BJ (cell line): Measurements from ENCODE around the gene PROX2. TPM values are rescaled to one million over a fixed set of nuclear protein-coding genes. Genes with fewer than 3 reads are reported as not detected.

Experiments
- CTCF ChIA-PET: fragments of 350-600 bp; formaldehyde crosslinking; extraction: SDS; loops from one replicate; lab custom pipeline; 2021; ENCODE audit warnings: antibody characterized with exemption, inconsistent platforms; lab: Yijun Ruan, JAX
- POLR2A ChIA-PET: fragments of 300-600 bp; sonication (Branson Sonifier 250); formaldehyde crosslinking; extraction: SDS; loops from one replicate; lab custom pipeline; 2021; ENCODE audit warnings: antibody characterized with exemption; lab: Charles Lee
- DNase-seq: peaks from one replicate; pipeline ENCODE4 v3.0.0-alpha.2; 2011; ENCODE audit warnings: low read depth
- H3K27me3 ChIP-seq: 2 replicates; pipeline ENCODE4 v1.6.0; 2011; ENCODE audit warnings: low read length; ENCODE audit not compliant: control insufficient read depth, insufficient read depth
- H3K36me3 ChIP-seq: 2 replicates; pipeline ENCODE4 v1.5.1; 2011; ENCODE audit warnings: low read length; ENCODE audit not compliant: control insufficient read depth, insufficient read depth
- H3K4me3 ChIP-seq: 2 replicates; pipeline ENCODE4 v1.5.1; 2011; ENCODE audit warnings: low read depth, mild to moderate bottlenecking, control low read depth, low read length
- polyA plus RNA-seq: library from polyadenylated mRNA; depleted of rRNA; stranded (reverse); fragments of >200 nt; gene quantifications from 2 replicates; pipeline ENCODE4 v1.2.3, GENCODE V29; 2011
- TF ChIP-seq, protein P1 (sequence below): IDR thresholded peaks from 2 replicates; pipeline ENCODE4 v1.5.1; 2011; ENCODE audit warnings: low read depth, mild to moderate bottlenecking, control low read depth, inconsistent platforms, low read length, moderate library complexity; ENCODE audit not compliant: insufficient read depth

The PROX2 gene
- polyA plus RNA-seq, 1 experiment, result not detected

GRCh38 chr14:74912801-74913200 lies 36.9 kb upstream of the PROX2 start:
- ChIA-PET POLR2A (no interaction called here), CTCF (interaction anchor here (1.0 to 9.4 kb wide), 2 partner anchors 29 to 176 kb away, joined by 4 to 107 read pairs; no protein-coding TSS in a partner anchor)
- Histone ChIP-seq H3K27me3 (no peaks in the 10 kb centered on the region), H3K4me3 (no peak overlapping the region), H3K36me3 (no peaks in the 10 kb centered on the region)
- DNase-seq, result no peak
- TF ChIP-seq, protein P1, sequence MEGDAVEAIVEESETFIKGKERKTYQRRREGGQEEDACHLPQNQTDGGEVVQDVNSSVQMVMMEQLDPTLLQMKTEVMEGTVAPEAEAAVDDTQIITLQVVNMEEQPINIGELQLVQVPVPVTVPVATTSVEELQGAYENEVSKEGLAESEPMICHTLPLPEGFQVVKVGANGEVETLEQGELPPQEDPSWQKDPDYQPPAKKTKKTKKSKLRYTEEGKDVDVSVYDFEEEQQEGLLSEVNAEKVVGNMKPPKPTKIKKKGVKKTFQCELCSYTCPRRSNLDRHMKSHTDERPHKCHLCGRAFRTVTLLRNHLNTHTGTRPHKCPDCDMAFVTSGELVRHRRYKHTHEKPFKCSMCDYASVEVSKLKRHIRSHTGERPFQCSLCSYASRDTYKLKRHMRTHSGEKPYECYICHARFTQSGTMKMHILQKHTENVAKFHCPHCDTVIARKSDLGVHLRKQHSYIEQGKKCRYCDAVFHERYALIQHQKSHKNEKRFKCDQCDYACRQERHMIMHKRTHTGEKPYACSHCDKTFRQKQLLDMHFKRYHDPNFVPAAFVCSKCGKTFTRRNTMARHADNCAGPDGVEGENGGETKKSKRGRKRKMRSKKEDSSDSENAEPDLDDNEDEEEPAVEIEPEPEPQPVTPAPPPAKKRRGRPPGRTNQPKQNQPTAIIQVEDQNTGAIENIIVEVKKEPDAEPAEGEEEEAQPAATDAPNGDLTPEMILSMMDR, result no peak

DNA sequence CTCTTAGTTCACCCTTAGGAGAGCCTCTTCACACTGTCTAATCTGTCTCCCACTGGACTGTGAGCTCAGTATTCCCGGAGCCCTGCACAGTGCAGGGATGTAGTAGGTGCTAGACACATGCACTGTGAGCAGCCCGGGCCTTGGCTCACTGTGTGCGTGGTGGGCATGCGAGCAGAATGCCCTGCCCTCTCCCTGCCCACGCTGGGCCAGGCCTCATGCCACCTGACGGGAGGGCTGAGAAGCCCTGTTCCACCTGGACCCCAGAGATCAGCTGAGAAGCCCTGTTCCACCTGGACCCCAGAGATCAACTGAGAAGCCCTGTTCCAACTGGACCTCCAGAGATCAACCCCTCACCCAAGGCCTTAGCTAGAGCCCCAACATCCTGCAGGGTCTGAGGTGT lies 36.2 kb upstream of the PROX2 start:
- TF ChIP-seq, protein P1, result no peak
- H3K4me3 ChIP-seq, result no peak overlapping the region
- ChIA-PET POLR2A (no interaction called here), CTCF (interaction anchor here (9.4 to 14.0 kb wide), 2 partner anchors 54 to 177 kb away, joined by 107 to 315 read pairs; no protein-coding TSS in a partner anchor)
- DNase-seq, result no peak
- no peaks in the 10 kb centered on the region; the same call in 1 of the 2 replicates for H3K36me3 ChIP-seq
- H3K27me3 ChIP-seq, result no peaks in the 10 kb centered on the region

DNA sequence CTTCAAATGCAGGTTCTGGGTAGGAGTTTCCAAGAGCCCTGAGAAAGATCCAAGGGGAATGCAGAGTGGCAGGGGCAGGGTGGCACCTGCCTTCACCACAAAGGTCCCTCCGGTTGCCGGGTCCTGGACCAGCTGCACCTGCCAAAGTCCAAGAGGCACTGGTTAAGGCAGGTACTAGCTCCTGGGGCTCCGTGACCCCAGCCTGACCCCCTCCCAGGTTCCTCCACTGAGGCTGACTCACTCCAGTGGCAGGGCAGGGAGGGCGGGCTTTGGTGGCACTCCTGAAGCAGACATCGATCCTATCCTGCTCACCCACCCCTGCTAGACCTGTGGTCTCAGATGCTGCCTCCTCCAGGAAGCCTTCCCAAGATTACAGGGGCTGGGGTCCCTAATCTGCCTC lies 35.8 kb upstream of the PROX2 start:
- CTCF ChIA-PET, result interaction anchor here (9.4 to 14.0 kb wide), 2 partner anchors 53 to 177 kb away, joined by 107 to 315 read pairs; no protein-coding TSS in a partner anchor
- H3K27me3 ChIP-seq, result no peaks in the 10 kb centered on the region
- no peak overlapping the region for H3K4me3 ChIP-seq
- no peak for DNase-seq
- POLR2A ChIA-PET, result no interaction called here
- H3K36me3 ChIP-seq, result peaks cover 4% of the 10 kb centered on the region
- TF ChIP-seq, protein P1, result no peak

- Histone ChIP-seq H3K36me3 (peaks cover 7% of the 10 kb centered on the region), H3K27me3 (no peaks in the 10 kb centered on the region), H3K4me3 (no peak overlapping the region)
- CTCF ChIA-PET, result interaction anchor here (0.6 to 14.0 kb wide), 3 partner anchors 12 to 177 kb away, joined by 3 to 315 read pairs (median 107); partner anchors contain the start of gene RPS6KL1
- DNase-seq, result no peak
- TF ChIP-seq, protein P1, result no peak
- POLR2A ChIA-PET, result no interaction called here
Observed at GRCh38 chr14:74911221-74911620, 35.3 kb upstream of the PROX2 start.

DNA sequence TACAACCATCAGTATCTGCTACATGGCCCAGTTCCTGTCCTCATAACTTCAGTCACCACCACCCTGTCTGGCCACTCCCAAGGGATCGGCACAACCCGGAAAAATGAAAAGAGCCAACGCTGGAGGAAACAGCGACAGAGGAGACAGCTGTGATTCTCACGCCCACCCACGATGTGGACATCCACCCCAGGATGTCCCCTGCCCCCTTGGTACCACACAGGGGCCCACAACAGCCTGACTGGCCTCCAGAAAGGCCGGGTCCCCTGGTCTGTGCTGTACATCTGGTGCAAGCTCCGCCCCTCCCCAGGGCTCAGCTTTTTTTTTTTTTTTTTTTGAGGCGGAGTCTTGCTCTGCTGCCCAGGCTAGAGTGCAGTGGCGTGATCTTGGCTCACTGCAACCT lies 34.6 kb upstream of the PROX2 start:
- H3K36me3 ChIP-seq, result peaks cover 7% of the 10 kb centered on the region
- H3K4me3 ChIP-seq, result no peak overlapping the region
- ChIA-PET CTCF (interaction anchor here (0.6 to 14.0 kb wide), 4 partner anchors 12 to 178 kb away, joined by 3 to 315 read pairs (median 151); partner anchors contain the start of genes DLST, PROX2 and RPS6KL1), POLR2A (no interaction called here)
- H3K27me3 ChIP-seq, result no peaks in the 10 kb centered on the region
- DNase-seq, result no peak
- TF ChIP-seq, protein P1, result no peak
